GM12801 (cell line): ENCODE data around the gene HJURP.

Experiments used
- CTCF ChIP-seq: IDR thresholded peaks from one replicate; pipeline ENCODE4 v1.5.1; 2011; ENCODE audit warnings: control low read depth; ENCODE audit not compliant: insufficient read length; ENCODE audit errors: extremely low read depth

Gene HJURP

GRCh38 chr2:233854241-233854981, at the start of gene HJURP:
TSS of gene HJURP (minus strand) at chr2:233854535. CDS start at chr2:233854500, 35 bp downstream.
- TF ChIP-seq CTCF, result no peak

- no peak for TF ChIP-seq CTCF
Measured at GRCh38 chr2:233901884-233902283, 47.5 kb upstream of the HJURP start.

GRCh38 chr2:233901367-233901766, 47.0 kb upstream of the HJURP start:
- no peak for TF ChIP-seq CTCF

- no peak for TF ChIP-seq CTCF
Measured at GRCh38 chr2:233892793-233893192, 38.5 kb upstream of the HJURP start.

- no peak for TF ChIP-seq CTCF
Measured at GRCh38 chr2:233882353-233882752, 28.0 kb upstream of the HJURP start.

GRCh38 chr2:233871432-233871831, 17.1 kb upstream of the HJURP start:
- no peak for TF ChIP-seq CTCF

GRCh38 chr2:233867993-233868532, 13.7 kb upstream of the HJURP start, which contains the start of gene MSL3B:
TSS of gene MSL3B (minus strand) at chr2:233868386.
- no peak for TF ChIP-seq CTCF
